GM21619 (cell line): ENCODE measurements around the gene CCDC24.

Experiments used
- ATAC-seq: cut with Tn5 transposase; IDR thresholded peaks from one replicate; pipeline ENCODE4 v1.9.1; 2021; ENCODE audit not compliant: unreplicated experiment

Gene CCDC24

GRCh38 chr1:43995984-43996732, 4.8 kb downstream of the CCDC24 start:
- no peak for ATAC-seq

GRCh38 chr1:43996733-43997115, 5.3 kb downstream of the CCDC24 start:
- ATAC-seq = no peak

- ATAC-seq = no peak
Measured at GRCh38 chr1:43997295-43997999, 6.0 kb downstream of the CCDC24 start.

GRCh38 chr1:43998000-43998378, 6.6 kb downstream of the CCDC24 start:
- no peak for ATAC-seq

GRCh38 chr1:43999455-43999854, 8.1 kb downstream of the CCDC24 start:
- no peak for ATAC-seq

- no peak for ATAC-seq
Measured at GRCh38 chr1:44000122-44000665, 8.8 kb downstream of the CCDC24 start.

GRCh38 chr1:44002165-44002564, 10.8 kb downstream of the CCDC24 start:
- no peak for ATAC-seq

- no peak for ATAC-seq
Measured at GRCh38 chr1:44002606-44003157, 11.3 kb downstream of the CCDC24 start.

- ATAC-seq = no peak
Measured at GRCh38 chr1:44008259-44008658, 16.9 kb downstream of the CCDC24 start.

GRCh38 chr1:44010935-44011471, 19.6 kb downstream of the CCDC24 start:
- no peak for ATAC-seq

- no peak for ATAC-seq
Measured at GRCh38 chr1:44012404-44012803, 21.0 kb downstream of the CCDC24 start.

GRCh38 chr1:44012941-44013609, 21.7 kb downstream of the CCDC24 start:
- no peak for ATAC-seq

- ATAC-seq = no peak
Measured at GRCh38 chr1:44013949-44014348, 22.6 kb downstream of the CCDC24 start.

GRCh38 chr1:44014365-44015104, 23.1 kb downstream of the CCDC24 start:
- ATAC-seq = no peak

- ATAC-seq = no peak
Measured at GRCh38 chr1:44015206-44015605, 23.8 kb downstream of the CCDC24 start.

GRCh38 chr1:44016041-44016889, 24.9 kb downstream of the CCDC24 start:
- ATAC-seq = no peak

GRCh38 chr1:44016890-44017400, 25.5 kb downstream of the CCDC24 start:
- ATAC-seq = no peak

GRCh38 chr1:44019466-44019948, 28.1 kb downstream of the CCDC24 start:
- no peak for ATAC-seq

- ATAC-seq = no peak
Measured at GRCh38 chr1:44020464-44020863, 29.1 kb downstream of the CCDC24 start.
